Endothelial cell of umbilical vein (primary cell): Measurements from ENCODE around the gene MCUR1. TPM values are rescaled to one million over a fixed set of nuclear protein-coding genes. Genes with fewer than 3 reads are reported as not detected.

Experiments used
- BruUV-seq: library from RNA; stranded (reverse); fragments of 400-500 nt; replicated peaks from 2 replicates; lab custom pipeline; 2021; lab: Mats Ljungman, UMichigan
- CTCF ChIA-PET: fragments of 300-600, 350-600 bp; sonication (Branson Sonifier 250); formaldehyde crosslinking; loops from one replicate; lab custom pipeline; 2021; ENCODE audit warnings: antibody characterized with exemption, inconsistent platforms; lab: Charles Lee
- POLR2A ChIA-PET: fragments of 300-600, 350-600 bp; sonication (Branson Sonifier 250); formaldehyde crosslinking; loops from one replicate; lab custom pipeline; 2021; ENCODE audit warnings: antibody characterized with exemption, inconsistent platforms; lab: Charles Lee
- DNase-seq: peaks from one replicate; pipeline ENCODE4 v3.0.0-alpha.2; 2011; ENCODE audit warnings: low read depth, low spot score
- FAIRE-seq: peaks from 2 replicates; lab custom pipeline; 2011; peaks lifted over from hg19 to GRCh38; lab: Jason Lieb, UNC
- H2AFZ ChIP-seq: 2 replicates; pipeline ENCODE4 v1.6.0; 2012; ENCODE audit warnings: low read depth, low read length, control low read depth, inconsistent platforms
- H3K27ac ChIP-seq: 2 replicates; pipeline ENCODE4 v1.5.1; 2011; ENCODE audit warnings: low read depth, mild to moderate bottlenecking, control low read depth, low read length, moderate library complexity; ENCODE audit not compliant: insufficient read depth
- H3K27me3 ChIP-seq, 2 experiments: 2 replicates each; pipeline versions ENCODE4 v1.6.0 to v1.6.1; 2011; ENCODE audit warnings: low read length in 2 of 2, mixed read lengths in 1 of 2; ENCODE audit not compliant: control insufficient read depth in 2 of 2, insufficient read depth in 2 of 2
- H3K36me3 ChIP-seq, 2 experiments: 2 replicates in 1 of 2; 3 replicates in 1 of 2; pipeline ENCODE4 v1.5.1; 2011; ENCODE audit warnings: low read length in 2 of 2, mild to moderate bottlenecking in 1 of 2, moderate library complexity in 1 of 2; ENCODE audit not compliant: control insufficient read depth in 2 of 2, insufficient read depth in 2 of 2; ENCODE audit errors: extremely low read depth in 1 of 2
- H3K4me1 ChIP-seq: 3 replicates; pipeline ENCODE4 v1.5.1; 2011; ENCODE audit warnings: mild to moderate bottlenecking, low read length; ENCODE audit not compliant: control insufficient read depth, insufficient read depth; ENCODE audit errors: extremely low read depth
- H3K4me2 ChIP-seq: 2 replicates; pipeline ENCODE4 v1.6.1; 2011; ENCODE audit warnings: low read length, control low read depth, mixed read lengths; ENCODE audit not compliant: insufficient read depth
- H3K4me3 ChIP-seq, 3 experiments: fragments of 200-600 bp in 1 of 3; sonication (generic), shearing (Covaris generic) in 1 of 3; replicated peaks in 1 of 3; 2 replicates each; pipeline ENCODE4 v1.5.1; 2011 to 2016; ENCODE audit warnings: control low read depth in 3 of 3, low read length in 3 of 3, mild to moderate bottlenecking in 2 of 3, inconsistent platforms in 1 of 3, low read depth in 1 of 3, moderate library complexity in 1 of 3; ENCODE audit not compliant: insufficient read depth in 1 of 3
- H3K79me2 ChIP-seq: 2 replicates; pipeline ENCODE4 v1.6.0; 2012; ENCODE audit warnings: low read length, inconsistent platforms; ENCODE audit not compliant: control insufficient read depth, insufficient read depth
- H3K9ac ChIP-seq: replicated peaks from 2 replicates; pipeline ENCODE3; 2011; ENCODE audit warnings: low read length, control low read depth; ENCODE audit not compliant: insufficient read depth; ENCODE audit errors: extremely low read depth
- H3K9me1 ChIP-seq: replicated peaks from 3 replicates; pipeline ENCODE4 v1.6.0; 2011; ENCODE audit warnings: mild to moderate bottlenecking, low read length; ENCODE audit not compliant: control insufficient read depth, insufficient read depth; ENCODE audit errors: extremely low read depth
- H3K9me3 ChIP-seq: replicated peaks from 2 replicates; pipeline ENCODE4 v1.5.1; 2012; ENCODE audit warnings: low read length, inconsistent platforms; ENCODE audit not compliant: control insufficient read depth, insufficient read depth
- H4K20me1 ChIP-seq: replicated peaks from 2 replicates; pipeline ENCODE3; 2011; ENCODE audit warnings: mild to moderate bottlenecking, low read length; ENCODE audit not compliant: control insufficient read depth, insufficient read depth; ENCODE audit errors: extremely low read depth
- EZH2 ChIP-seq: IDR thresholded peaks from 2 replicates; pipeline ENCODE4 v1.6.1; 2012; ENCODE audit warnings: borderline replicate concordance, low read depth, mild to moderate bottlenecking, moderate library complexity, low read length, inconsistent platforms; ENCODE audit not compliant: severe bottlenecking
- FOS ChIP-seq: IDR thresholded peaks from 2 replicates; pipeline ENCODE4 v1.6.1; 2011; ENCODE audit warnings: mild to moderate bottlenecking, low read length, moderate library complexity, borderline replicate concordance; ENCODE audit not compliant: insufficient read depth
- GATA2 ChIP-seq: IDR thresholded peaks from 2 replicates; pipeline ENCODE4 v1.7.0; 2011; ENCODE audit warnings: low read depth, mild to moderate bottlenecking, moderate library complexity, mixed read lengths, low read length; ENCODE audit not compliant: insufficient read length, insufficient read depth
- JUN ChIP-seq: IDR thresholded peaks from 2 replicates; pipeline ENCODE4 v1.6.1; 2011; ENCODE audit warnings: borderline replicate concordance, low read depth; ENCODE audit not compliant: insufficient read length, insufficient read depth
- MYC ChIP-seq: IDR thresholded peaks from one replicate; pipeline ENCODE4 v1.6.1; 2011; ENCODE audit warnings: mild to moderate bottlenecking, low read depth, low read length
- POLR2A ChIP-seq: IDR thresholded peaks from 2 replicates; pipeline ENCODE4 v1.6.1; 2012; ENCODE audit warnings: low read depth, mild to moderate bottlenecking, control low read depth, low read length
- POLR2AphosphoS5 ChIP-seq: IDR thresholded peaks from 2 replicates; pipeline ENCODE4 v1.6.1; 2012; ENCODE audit warnings: low read depth, mild to moderate bottlenecking, control low read depth, low read length, moderate library complexity; ENCODE audit not compliant: insufficient read depth
- dilution Hi-C: fragments of 300-500 bp; cut with MboI; formaldehyde crosslinking; loops from one replicate; pipeline ENCODE4 v1.15.0; 2019; ENCODE audit warnings: low sequenced_read_pairs; ENCODE audit not compliant: extremely low pct_ligation_motif_present
- intact Hi-C: fragments of 100-400 bp; cut with micrococcal nuclease; formaldehyde crosslinking; loops from one replicate; pipeline ENCODE4 v1.10.0; 2022
- polyA plus RNA-seq, 4 experiments: library from polyadenylated mRNA; depleted of rRNA in 3 of 4; stranded (reverse) in 3 of 4; unstranded in 1 of 4; fragments of >200 nt; gene quantifications; 2 replicates each; pipeline versions ENCODE4 v1.2.1 to v1.2.3, GENCODE V29; 2011 to 2012; ENCODE audit warnings: missing spikeins in 1 of 4
- total RNA-seq: library from RNA; stranded (reverse); gene quantifications from 2 replicates; pipeline ENCODE4 v1.2.3, GENCODE V29; 2021
- TF ChIP-seq, protein P1 (sequence below): IDR thresholded peaks from 2 replicates; pipeline ENCODE4 v1.6.1; 2011; ENCODE audit not compliant: insufficient read depth, insufficient read length
- TF ChIP-seq, protein P2 (sequence below), 2 donors: IDR thresholded peaks; 1 replicate in 1 of 2; 2 replicates in 1 of 2; pipeline ENCODE4 v1.5.1; 2011; ENCODE audit warnings: low read length in 2 of 2, mild to moderate bottlenecking in 2 of 2, moderate library complexity in 2 of 2, control low read depth in 1 of 2, inconsistent platforms in 1 of 2, low read depth in 1 of 2; ENCODE audit not compliant: insufficient read depth in 1 of 2; ENCODE audit errors: extremely low read depth in 1 of 2

The MCUR1 gene
- total and polyA plus RNA-seq, 2 donors (not counting 3 experiments of a cell fraction or from before 2014, with no cell fraction given), result 6.2 to 21.2 TPM

DNA sequence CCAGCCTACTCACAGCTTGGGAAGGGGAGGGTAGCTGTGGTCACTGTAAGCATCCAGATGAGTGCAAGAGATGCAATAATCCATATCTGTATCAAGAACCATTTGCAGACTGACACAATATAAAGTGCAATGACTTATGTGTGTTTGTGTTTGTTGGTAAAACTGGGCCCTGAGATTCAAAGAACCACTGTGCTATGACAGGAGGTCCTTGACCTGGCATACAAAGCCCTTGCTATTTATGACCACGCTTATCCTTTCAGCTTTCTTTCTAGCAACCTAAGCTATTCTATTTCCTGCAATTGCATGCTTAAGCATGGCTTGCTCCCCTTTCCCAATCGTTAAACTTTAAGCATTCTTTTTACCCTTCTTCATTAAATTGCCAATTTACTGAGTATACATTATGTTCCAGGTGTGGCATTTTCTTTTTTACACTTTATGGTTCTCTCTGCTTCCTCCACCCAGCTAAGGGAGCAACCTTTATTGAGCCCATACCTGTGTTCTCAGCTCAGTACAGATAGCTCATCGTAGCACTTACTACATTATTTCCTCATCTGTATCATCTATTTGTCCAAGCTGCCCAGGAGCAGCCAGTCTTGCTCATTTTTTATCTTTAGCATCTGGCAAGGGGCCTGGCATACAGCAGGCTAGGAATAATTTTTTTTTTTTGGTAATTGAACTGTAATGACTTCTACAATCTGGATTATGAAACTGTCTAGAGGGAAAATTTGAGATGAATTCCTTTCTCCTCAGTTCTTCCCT lies 3.5 kb downstream of the MCUR1 start:
- FAIRE-seq (no peak), DNase-seq (no peak)
- intact Hi-C loops, result loop anchor here (5.0 kb wide), 2 partner anchors 111 to 306 kb away; partner anchors contain the start of genes CD83 and RNF182
- dilution Hi-C loops, result no loop called here
- Histone ChIP-seq H3K36me3 (no peaks in the 10 kb centered on the region), H3K4me3 (no peak overlapping the region), H3K4me1 (peaks cover 10% of the 10 kb centered on the region), H3K9ac (no peak overlapping the region), H3K27me3 (no peaks in the 10 kb centered on the region), H4K20me1 (no peaks in the 10 kb centered on the region), H3K4me2 (no peak overlapping the region), H3K27ac (no peak overlapping the region), H3K9me3 (no peaks in the 10 kb centered on the region), H2AFZ (no peak overlapping the region), H3K79me2 (peaks cover 18% of the 10 kb centered on the region), H3K9me1 (no peaks in the 10 kb centered on the region)
- no TSS peak for BruUV-seq
- TF ChIP-seq, protein P1, sequence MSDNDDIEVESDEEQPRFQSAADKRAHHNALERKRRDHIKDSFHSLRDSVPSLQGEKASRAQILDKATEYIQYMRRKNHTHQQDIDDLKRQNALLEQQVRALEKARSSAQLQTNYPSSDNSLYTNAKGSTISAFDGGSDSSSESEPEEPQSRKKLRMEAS, result no peak
- TF ChIP-seq GATA2 (no peak), FOS (no peak), MYC (no peak), JUN (no peak), POLR2AphosphoS5 (no peak), EZH2 (no peak), POLR2A (no peak)
- TF ChIP-seq, protein P2, sequence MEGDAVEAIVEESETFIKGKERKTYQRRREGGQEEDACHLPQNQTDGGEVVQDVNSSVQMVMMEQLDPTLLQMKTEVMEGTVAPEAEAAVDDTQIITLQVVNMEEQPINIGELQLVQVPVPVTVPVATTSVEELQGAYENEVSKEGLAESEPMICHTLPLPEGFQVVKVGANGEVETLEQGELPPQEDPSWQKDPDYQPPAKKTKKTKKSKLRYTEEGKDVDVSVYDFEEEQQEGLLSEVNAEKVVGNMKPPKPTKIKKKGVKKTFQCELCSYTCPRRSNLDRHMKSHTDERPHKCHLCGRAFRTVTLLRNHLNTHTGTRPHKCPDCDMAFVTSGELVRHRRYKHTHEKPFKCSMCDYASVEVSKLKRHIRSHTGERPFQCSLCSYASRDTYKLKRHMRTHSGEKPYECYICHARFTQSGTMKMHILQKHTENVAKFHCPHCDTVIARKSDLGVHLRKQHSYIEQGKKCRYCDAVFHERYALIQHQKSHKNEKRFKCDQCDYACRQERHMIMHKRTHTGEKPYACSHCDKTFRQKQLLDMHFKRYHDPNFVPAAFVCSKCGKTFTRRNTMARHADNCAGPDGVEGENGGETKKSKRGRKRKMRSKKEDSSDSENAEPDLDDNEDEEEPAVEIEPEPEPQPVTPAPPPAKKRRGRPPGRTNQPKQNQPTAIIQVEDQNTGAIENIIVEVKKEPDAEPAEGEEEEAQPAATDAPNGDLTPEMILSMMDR (IDR thresholded peaks at IDR 0.05; ENCODE audit: extremely low read depth in 1 of 2, insufficient read depth in 1 of 2, low read depth in 1 of 2, low read length in 2 of 2), result no peak
- CTCF ChIA-PET, result interaction anchor here (1.1 to 1.3 kb wide), 3 partner anchors 8 to 16 kb away, joined by 3 to 4 read pairs (median 3); no protein-coding TSS in a partner anchor
- POLR2A ChIA-PET, result no interaction called here
